ENCODE data around the gene SLC9A5.

SLC9A5 gene

DNA sequence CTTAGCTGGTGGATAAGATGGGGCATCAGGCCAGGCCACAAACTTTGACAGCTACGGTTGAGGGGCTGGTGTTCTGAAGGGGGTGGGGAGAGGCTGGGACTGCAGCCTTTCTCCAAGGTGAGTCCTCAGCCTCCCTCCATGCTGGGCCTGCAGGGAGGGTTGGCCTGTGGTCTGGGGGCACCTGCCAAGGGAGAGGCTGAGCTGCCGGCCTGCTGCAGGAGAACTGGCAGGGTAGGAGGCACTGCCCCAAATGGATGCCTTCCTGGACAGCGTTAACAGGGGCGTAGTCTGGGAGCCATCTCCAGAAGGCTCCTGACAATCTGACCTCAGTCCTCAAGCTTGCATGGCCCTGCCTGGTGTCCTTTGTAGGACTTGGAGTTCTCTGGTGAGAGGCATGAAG is 44.7 kb upstream of the SLC9A5 start:
- TF ChIP-seq ZBTB7A (IDR thresholded peaks at IDR 0.05; ENCODE audit: low read depth): no peak
- TF ChIP-seq YY1 (IDR thresholded peaks at IDR 0.05; ENCODE audit: low read depth): no peak
- TF ChIP-seq CREB1 (IDR thresholded peaks at IDR 0.05; ENCODE audit: low read depth): no peak
- TF ChIP-seq TCF12 (IDR thresholded peaks at IDR 0.05; ENCODE audit: low read depth): no peak
- no peak for TF ChIP-seq FOXM1 (IDR thresholded peaks at IDR 0.05; ENCODE audit: borderline replicate concordance, low read depth)
- TF ChIP-seq TEAD4 (IDR thresholded peaks at IDR 0.05): no peak
- no peak for TF ChIP-seq NFIC (IDR thresholded peaks at IDR 0.05)
- no peak for TF ChIP-seq RAD21 (IDR thresholded peaks at IDR 0.05; ENCODE audit: low read depth)
- no peak for TF ChIP-seq TAF1 (IDR thresholded peaks at IDR 0.05; ENCODE audit: low read depth)
- no peak for TF ChIP-seq EGR1 (IDR thresholded peaks at IDR 0.05)
- TF ChIP-seq, protein P1, sequence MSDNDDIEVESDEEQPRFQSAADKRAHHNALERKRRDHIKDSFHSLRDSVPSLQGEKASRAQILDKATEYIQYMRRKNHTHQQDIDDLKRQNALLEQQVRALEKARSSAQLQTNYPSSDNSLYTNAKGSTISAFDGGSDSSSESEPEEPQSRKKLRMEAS (IDR thresholded peaks at IDR 0.05): no peak
- TF ChIP-seq, protein P2, sequence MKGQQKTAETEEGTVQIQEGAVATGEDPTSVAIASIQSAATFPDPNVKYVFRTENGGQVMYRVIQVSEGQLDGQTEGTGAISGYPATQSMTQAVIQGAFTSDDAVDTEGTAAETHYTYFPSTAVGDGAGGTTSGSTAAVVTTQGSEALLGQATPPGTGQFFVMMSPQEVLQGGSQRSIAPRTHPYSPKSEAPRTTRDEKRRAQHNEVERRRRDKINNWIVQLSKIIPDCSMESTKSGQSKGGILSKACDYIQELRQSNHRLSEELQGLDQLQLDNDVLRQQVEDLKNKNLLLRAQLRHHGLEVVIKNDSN (IDR thresholded peaks at IDR 0.05): no peak
- TF ChIP-seq CEBPB (IDR thresholded peaks at IDR 0.05): no peak

DNA sequence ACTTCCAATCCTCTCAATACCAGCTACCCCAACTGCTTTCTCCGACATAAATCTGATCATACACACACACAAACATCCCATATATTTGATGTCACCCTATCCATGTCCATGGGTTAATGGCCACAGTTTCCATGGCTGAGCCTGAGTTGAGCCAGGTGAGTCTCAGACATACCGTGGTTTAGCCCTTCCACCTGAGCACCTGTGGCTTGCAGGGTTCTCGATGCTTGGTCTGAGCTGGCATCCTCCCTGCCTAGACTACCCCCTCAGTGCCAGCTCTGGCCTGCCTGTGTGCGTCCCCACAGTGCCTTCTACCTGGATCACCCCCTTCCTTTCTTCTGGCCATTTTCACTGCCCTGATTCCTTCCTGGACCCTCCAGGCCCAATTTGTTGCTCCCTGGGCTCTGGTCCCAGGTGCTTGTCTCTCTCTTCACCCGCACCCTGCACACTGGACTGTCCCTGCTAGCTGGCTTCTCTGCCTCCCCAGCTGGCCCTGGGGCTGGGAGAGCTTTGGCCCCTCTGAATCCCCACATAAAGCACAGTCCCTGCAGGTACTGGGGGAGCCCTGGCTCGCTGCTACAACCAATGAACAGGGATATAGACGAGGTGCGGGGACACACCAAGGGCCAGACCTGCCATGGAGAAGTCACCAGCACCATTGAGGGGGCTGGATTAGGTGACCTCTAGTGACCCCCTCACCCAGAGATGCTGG is 42.5 kb upstream of the SLC9A5 start:
- TF ChIP-seq, protein P1 (IDR thresholded peaks at IDR 0.05): no peak
- TF ChIP-seq RAD21 (IDR thresholded peaks at IDR 0.05; ENCODE audit: low read depth) (no peak), TAF1 (IDR thresholded peaks at IDR 0.05; ENCODE audit: low read depth) (no peak), EGR1 (IDR thresholded peaks at IDR 0.05) (no peak), CREB1 (IDR thresholded peaks at IDR 0.05; ENCODE audit: low read depth) (no peak), ZBTB7A (IDR thresholded peaks at IDR 0.05; ENCODE audit: low read depth) (no peak), CEBPB (IDR thresholded peaks at IDR 0.05) (no peak), FOXM1 (IDR thresholded peaks at IDR 0.05; ENCODE audit: borderline replicate concordance, low read depth) (no peak), TCF12 (IDR thresholded peaks at IDR 0.05; ENCODE audit: low read depth) (no peak), EP300 (IDR thresholded peaks at IDR 0.05; ENCODE audit: borderline replicate concordance) (no peak), NFIC (IDR thresholded peaks at IDR 0.05) (no peak), TEAD4 (IDR thresholded peaks at IDR 0.05) (no peak), YY1 (IDR thresholded peaks at IDR 0.05; ENCODE audit: low read depth) (no peak)
- TF ChIP-seq, protein P3, sequence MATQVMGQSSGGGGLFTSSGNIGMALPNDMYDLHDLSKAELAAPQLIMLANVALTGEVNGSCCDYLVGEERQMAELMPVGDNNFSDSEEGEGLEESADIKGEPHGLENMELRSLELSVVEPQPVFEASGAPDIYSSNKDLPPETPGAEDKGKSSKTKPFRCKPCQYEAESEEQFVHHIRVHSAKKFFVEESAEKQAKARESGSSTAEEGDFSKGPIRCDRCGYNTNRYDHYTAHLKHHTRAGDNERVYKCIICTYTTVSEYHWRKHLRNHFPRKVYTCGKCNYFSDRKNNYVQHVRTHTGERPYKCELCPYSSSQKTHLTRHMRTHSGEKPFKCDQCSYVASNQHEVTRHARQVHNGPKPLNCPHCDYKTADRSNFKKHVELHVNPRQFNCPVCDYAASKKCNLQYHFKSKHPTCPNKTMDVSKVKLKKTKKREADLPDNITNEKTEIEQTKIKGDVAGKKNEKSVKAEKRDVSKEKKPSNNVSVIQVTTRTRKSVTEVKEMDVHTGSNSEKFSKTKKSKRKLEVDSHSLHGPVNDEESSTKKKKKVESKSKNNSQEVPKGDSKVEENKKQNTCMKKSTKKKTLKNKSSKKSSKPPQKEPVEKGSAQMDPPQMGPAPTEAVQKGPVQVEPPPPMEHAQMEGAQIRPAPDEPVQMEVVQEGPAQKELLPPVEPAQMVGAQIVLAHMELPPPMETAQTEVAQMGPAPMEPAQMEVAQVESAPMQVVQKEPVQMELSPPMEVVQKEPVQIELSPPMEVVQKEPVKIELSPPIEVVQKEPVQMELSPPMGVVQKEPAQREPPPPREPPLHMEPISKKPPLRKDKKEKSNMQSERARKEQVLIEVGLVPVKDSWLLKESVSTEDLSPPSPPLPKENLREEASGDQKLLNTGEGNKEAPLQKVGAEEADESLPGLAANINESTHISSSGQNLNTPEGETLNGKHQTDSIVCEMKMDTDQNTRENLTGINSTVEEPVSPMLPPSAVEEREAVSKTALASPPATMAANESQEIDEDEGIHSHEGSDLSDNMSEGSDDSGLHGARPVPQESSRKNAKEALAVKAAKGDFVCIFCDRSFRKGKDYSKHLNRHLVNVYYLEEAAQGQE (IDR thresholded peaks at IDR 0.05; ENCODE audit: low read depth): no peak
- TF ChIP-seq, protein P2 (IDR thresholded peaks at IDR 0.05): no peak

DNA sequence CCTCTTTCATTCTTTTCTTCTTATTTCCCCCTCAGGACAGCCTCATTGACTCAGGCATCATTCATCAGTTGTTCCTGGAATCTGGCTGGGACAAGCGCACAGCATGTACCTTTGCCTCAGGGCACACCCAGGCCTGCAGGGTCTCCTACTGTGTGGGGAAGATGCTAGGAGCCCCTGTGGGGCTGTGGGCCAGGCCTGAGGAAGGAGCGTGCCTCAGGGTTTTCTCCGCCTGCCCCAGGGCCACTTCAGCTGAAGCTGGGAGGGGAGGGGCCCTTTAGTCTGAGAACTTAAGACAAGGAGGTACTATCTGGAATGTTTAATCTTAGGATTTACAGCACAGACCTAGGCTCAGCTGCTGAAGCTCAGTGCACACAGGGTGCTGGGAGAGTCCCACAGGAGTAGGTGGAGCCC is 41.9 kb upstream of the SLC9A5 start:
- TF ChIP-seq TAF1 (IDR thresholded peaks at IDR 0.05; ENCODE audit: low read depth) (no peak), CREB1 (IDR thresholded peaks at IDR 0.05; ENCODE audit: low read depth) (no peak), NFIC (IDR thresholded peaks at IDR 0.05) (no peak), EGR1 (IDR thresholded peaks at IDR 0.05) (no peak), ZBTB7A (IDR thresholded peaks at IDR 0.05; ENCODE audit: low read depth) (no peak), EP300 (IDR thresholded peaks at IDR 0.05; ENCODE audit: borderline replicate concordance) (no peak), YY1 (IDR thresholded peaks at IDR 0.05; ENCODE audit: low read depth) (no peak), RAD21 (IDR thresholded peaks at IDR 0.05; ENCODE audit: low read depth) (no peak), FOXM1 (IDR thresholded peaks at IDR 0.05; ENCODE audit: borderline replicate concordance, low read depth) (no peak), TEAD4 (IDR thresholded peaks at IDR 0.05) (no peak), CEBPB (IDR thresholded peaks at IDR 0.05) (no peak), TCF12 (IDR thresholded peaks at IDR 0.05; ENCODE audit: low read depth) (no peak)
- TF ChIP-seq, protein P1 (IDR thresholded peaks at IDR 0.05): no peak
- TF ChIP-seq, protein P3 (IDR thresholded peaks at IDR 0.05; ENCODE audit: low read depth): no peak
- TF ChIP-seq, protein P2 (IDR thresholded peaks at IDR 0.05): no peak

DNA sequence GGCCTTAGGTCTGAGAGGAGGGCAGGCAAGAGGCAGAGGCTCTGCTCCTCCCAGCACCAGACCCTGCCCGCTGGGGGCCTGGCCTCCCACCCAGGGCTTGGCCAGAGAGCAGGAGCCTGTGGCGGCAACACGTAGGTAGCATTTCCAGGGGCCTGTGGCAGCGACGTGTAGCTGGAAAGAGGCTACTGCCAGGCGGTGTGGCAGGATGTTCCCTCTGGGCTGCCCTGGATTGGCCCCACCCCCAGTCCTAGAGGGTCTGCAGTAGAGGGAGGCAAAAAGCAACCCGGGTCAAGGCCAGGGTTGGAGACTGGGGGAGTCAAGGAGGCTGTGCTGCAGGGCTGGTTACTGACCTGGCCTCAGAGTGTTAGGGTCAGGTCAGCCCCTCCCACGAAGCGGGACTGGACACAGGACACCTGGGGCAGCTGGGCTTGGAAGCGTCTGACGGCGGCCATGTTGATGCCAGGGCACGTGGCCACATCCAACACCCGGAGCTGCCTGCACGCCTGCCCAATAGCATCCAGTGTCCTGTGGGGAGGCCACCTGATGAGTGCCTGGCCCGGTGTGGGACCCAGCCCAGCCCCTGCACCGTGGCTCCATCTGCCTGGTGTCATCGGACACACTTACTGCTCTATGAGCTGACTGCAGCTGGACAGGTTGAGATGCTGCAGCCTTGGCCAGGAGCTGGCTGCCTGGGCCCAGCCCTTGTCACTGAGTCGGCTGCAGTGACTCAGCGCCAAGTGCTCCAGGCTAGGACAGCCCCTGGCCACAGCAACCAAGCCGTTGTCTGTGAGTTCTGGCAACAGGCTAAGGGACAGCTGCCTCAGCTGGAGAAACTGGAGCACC is 41.3 kb upstream of the SLC9A5 start:
- TF ChIP-seq TEAD4 (IDR thresholded peaks at IDR 0.05) (no peak), NFIC (IDR thresholded peaks at IDR 0.05) (no peak), TAF1 (IDR thresholded peaks at IDR 0.05; ENCODE audit: low read depth) (no peak), FOXM1 (IDR thresholded peaks at IDR 0.05; ENCODE audit: borderline replicate concordance, low read depth) (no peak), TCF12 (IDR thresholded peaks at IDR 0.05; ENCODE audit: low read depth) (no peak), CREB1 (IDR thresholded peaks at IDR 0.05; ENCODE audit: low read depth) (no peak), EP300 (IDR thresholded peaks at IDR 0.05; ENCODE audit: borderline replicate concordance) (no peak), ZBTB7A (IDR thresholded peaks at IDR 0.05; ENCODE audit: low read depth) (no peak)
- TF ChIP-seq, protein P2 (IDR thresholded peaks at IDR 0.05): no peak
- TF ChIP-seq, protein P1 (IDR thresholded peaks at IDR 0.05): no peak
